ENCODE results near the gene PEAK3.

Gene PEAK3

DNA sequence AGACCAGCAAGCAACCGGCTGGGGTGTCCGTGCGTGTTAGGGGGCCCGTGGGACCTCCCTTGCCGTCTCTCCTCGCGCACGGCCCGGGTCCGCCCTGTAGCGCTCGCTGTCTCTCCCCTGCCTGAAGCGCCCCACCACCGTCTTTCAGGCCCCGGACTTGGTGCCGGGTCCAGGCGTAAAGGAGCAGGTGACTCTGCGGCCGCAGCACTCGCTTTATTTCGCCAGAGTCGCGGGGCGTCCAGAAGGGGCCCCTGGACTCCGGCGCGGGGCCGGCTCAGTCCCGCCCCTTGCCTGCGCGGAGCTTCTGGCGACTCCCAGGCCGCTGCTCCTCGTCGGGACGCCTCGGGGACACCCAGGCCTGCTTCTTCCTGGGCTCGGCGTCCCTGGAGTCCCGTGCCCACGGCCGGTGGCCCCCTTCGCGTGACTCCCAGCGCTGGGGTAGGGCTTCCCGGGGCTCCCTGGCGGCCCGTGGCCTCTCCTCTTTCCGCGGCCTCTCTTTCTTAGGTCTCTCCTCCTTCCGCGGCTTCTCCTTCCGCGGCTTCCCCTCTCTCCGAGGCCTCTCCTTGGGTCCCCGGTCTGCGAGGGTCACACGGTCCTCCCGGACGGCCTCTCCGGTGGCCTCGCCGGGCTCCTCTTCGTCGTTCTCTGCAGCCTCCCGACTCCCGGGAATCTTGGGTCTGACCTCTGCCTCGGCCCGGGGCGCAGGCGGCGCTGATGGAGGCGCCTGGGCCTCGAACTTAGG is 29.7 kb downstream of the PEAK3 start:
- no peak for DNase-seq (ENCODE audit: extremely low read depth in 1 of 2, low read depth in 1 of 2)

DNA sequence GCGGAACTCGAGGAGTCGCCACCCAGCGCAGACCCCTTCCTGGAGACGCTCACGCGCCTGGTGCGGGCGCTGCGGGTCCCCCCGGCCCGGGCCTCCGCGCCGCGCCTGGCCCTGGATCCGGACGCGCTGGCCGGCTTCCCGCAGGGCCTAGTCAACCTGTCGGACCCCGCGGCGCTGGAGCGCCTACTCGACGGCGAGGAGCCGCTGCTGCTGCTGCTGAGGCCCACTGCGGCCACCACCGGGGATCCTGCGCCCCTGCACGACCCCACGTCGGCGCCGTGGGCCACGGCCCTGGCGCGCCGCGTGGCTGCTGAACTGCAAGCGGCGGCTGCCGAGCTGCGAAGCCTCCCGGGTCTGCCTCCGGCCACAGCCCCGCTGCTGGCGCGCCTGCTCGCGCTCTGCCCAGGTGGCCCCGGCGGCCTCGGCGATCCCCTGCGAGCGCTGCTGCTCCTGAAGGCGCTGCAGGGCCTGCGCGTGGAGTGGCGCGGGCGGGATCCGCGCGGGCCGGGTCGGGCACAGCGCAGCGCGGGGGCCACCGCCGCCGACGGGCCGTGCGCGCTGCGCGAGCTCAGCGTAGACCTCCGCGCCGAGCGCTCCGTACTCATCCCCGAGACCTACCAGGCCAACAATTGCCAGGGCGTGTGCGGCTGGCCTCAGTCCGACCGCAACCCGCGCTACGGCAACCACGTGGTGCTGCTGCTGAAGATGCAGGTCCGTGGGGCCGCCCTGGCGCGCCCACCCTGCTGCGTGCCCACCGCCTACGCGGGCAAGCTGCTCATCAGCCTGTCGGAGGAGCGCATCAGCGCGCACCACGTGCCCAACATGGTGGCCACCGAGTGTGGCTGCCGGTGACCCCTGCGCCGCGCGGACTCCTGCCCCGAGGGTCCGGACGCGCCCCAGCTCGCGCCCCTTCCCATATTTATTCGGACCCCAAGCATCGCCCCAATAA is 30.6 kb downstream of the PEAK3 start:
- no peak for DNase-seq (ENCODE audit: extremely low read depth in 1 of 2, low read depth in 1 of 2)

DNA sequence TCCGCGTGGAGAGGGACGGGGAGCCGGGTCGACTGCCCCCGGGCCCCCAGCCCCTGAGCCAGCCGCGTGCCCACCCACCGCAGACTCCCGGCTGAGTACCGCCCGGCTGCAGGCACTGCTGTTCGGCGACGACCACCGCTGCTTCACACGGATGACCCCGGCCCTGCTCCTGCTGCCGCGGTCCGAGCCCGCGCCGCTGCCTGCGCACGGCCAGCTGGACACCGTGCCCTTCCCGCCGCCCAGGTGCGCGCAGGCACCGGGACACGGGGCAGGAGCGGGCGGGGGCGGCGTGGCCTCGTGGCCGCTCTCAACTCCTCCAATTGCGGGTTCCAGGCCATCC is 31.2 kb downstream of the PEAK3 start:
- DNase-seq (ENCODE audit: extremely low read depth in 1 of 2, low read depth in 1 of 2) = no peak

DNA sequence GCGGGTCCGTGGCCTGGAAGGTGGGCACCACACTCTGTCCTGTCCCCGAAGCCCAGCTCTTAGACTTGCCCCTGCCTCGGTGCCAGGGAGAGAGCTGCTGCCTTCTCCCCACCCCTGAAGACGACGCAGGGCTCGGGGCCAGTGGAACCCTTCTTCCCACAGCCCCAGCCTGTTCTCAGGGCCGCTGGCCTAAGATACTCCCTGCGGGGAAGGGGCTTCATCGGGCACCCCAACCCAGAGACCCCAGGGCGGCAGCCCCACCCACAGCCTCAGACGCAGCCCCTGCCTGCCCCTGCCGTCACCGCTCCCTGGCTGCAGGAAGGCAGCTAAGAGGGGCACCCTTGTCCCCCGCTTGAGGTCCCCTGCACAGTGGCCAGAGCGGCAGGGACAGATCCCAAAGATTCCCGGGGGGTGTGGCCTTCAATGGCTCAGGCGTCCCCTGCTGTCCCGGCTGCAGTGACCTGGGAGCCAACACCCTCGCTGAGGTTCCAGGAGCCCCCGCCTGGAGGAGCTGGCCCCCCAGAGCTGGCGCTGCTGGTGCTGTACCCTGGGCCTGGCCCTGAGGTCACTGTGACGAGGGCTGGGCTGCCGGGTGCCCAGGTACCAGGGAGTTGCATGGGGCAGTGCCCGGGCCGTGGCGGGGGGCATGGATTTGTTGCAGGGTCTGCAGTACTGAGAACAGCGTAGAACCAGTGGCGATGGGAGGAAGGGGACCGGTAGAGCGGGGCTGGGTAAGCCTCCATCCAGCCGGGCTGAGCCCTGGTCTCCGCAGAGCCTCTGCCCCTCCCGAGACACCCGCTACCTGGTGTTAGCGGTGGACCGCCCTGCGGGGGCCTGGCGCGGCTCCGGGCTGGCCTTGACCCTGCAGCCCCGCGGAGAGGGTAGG is 31.9 kb downstream of the PEAK3 start:
- no peak for DNase-seq (ENCODE audit: extremely low read depth in 1 of 2, low read depth in 1 of 2)

DNA sequence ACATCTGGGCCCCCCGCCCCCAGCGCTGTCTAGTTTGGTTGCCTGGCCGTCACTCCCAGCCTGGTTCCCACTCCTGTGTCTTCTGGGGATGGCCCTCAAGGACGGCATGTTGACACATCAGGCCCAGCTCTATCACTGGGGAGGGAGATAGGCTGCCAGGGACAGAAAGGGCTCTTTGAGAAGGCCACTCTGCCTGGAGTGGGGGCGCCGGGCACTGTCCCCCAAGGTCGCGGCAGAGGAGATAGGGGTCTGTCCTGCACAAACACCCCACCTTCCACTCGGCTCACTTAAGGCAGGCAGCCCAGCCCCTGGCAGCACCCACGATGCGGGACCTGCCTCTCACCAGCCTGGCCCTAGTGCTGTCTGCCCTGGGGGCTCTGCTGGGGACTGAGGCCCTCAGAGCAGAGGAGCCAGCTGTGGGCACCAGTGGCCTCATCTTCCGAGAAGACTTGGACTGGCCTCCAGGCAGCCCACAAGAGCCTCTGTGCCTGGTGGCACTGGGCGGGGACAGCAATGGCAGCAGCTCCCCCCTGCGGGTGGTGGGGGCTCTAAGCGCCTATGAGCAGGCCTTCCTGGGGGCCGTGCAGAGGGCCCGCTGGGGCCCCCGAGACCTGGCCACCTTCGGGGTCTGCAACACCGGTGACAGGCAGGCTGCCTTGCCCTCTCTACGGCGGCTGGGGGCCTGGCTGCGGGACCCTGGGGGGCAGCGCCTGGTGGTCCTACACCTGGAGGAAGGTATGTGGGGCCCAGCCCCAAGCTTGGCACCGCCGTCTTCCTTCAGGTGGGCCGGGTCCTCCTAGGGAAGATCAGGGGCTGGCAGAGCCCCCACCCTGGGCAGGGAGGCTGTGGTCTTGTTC is 32.7 kb downstream of the PEAK3 start, which contains the start of gene AMH:
AMH (plus strand) TSS at position 314 of the 857 bp plus-strand sequence; CDS start at position 324, 10 bp downstream.
- DNase-seq (ENCODE audit: extremely low read depth in 1 of 2, low read depth in 1 of 2) = no peak

DNA sequence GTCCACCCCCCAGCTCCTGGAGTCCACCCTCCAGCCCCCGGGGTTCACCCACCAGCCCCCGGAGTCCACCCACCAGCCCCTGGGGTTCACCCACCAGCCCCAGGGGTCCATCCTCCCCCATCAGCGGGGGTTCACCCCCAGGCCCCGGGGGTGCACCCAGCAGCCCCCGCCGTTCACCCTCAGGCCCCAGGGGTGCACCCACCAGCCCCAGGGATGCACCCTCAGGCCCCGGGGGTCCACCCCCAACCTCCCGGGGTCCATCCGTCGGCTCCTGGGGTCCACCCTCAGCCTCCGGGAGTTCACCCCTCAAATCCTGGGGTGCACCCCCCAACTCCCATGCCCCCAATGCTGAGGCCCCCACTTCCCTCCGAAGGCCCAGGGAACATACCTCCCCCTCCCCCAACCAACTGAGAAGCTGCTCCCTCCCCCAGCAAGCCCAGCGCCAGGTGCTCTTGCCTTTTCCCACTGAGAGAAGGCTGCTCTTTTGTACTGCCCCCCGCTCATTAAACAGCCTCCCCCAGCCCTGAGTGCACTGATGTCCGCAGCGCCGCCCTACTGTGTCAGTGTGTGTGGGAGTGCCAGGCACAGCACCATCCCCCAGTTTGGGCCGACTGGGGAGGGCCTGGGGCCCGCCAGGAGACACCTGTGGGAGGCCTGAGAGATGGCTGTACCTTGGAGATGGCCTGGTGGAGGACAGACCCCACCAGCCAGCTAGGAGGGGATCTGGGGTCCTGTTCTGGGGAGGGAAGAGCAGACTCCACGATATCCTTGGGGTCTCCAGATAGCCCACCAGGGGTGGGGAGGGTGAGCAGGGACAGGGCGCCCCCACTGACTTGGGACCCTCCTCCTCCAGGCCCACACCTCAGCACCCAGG is 33.6 kb downstream of the PEAK3 start:
- DNase-seq (ENCODE audit: extremely low read depth in 1 of 2, low read depth in 1 of 2) = no peak

DNA sequence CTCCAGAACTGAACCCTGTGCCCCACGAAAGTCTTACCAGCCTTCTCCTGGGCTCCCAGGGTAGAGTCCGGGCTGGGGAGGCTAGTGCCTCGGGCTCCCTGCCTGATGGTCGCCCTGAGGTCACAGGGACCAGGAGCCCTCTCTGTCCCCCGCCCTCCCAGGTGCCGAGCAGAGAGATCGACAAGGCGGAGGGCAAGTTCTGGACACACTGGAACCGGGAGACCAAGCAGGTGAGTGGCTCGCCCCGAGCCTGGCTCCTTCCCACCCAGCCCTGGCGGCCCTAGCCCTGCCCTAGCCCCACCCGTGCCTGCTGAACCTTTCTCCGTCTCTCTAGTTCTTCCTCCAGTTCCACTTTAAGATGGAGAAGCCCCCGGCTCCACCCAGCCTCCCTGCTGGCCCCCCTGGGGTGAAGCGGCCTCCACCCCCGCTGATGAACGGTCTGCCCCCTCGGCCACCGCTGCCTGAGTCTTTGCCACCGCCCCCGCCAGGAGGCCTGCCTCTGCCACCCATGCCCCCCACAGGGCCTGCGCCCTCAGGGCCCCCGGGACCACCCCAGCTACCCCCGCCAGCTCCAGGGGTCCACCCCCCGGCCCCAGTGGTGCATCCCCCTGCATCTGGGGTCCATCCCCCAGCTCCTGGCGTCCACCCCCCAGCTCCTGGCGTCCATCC is 34.4 kb downstream of the PEAK3 start:
- DNase-seq (ENCODE audit: extremely low read depth in 1 of 2, low read depth in 1 of 2) = no peak

DNA sequence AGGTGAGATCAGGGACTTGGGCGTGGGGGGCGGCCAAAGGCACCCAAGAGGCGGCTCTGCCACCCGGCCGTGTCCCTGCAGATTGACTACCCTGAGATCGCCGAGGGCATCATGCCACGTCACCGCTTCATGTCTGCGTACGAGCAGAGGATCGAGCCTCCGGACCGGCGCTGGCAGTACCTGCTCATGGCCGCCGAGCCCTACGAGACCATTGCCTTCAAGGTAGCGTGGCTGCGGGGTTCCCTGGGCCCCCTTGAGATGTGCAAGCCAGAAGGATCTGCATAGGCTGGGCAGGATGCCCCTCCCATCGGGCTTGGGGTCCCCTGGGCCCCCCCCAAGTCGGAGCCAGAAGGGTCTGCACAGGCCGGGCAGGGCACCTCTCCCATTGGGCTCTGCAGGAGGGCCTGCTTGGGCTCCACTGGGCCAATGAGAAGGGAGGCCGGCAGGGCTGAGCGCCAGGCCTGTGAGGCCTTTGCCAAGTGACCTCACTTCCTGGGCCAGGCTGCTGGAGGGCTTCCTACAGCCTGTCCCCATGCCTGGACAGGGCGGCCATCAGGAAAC is 35.1 kb downstream of the PEAK3 start:
- no peak for DNase-seq (ENCODE audit: extremely low read depth in 1 of 2, low read depth in 1 of 2)

DNA sequence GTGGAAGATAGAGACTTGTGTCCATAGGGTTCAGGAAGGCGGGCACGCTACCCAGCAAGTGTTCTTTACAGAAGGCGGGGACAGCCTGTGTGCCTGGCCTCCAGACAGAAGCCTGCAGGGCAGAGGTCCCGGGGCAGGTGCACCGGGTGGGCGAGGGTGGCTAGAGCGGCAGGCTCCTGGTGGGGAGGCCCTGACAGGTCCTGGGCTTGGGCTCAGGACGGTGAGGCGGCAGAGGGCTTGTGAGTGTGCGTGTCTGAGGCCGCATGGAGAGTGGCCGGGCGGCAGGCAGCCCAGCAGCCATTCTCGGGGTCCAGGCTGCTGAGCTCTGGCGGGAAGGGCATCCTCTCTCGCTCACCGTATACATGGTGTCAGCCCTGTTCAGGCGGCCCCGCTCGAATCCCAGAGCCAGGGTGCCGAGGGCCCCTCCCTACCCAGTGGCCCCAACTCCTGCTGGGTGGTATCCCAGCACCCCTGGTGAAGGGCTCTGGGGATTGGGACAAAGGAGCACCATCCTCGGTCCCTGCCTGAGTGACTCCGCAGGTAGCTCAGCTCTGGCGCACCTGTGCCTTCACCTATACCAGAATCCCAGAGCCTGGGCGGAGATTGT is 35.9 kb downstream of the PEAK3 start:
- DNase-seq (ENCODE audit: extremely low read depth in 1 of 2, low read depth in 1 of 2) = no peak

DNA sequence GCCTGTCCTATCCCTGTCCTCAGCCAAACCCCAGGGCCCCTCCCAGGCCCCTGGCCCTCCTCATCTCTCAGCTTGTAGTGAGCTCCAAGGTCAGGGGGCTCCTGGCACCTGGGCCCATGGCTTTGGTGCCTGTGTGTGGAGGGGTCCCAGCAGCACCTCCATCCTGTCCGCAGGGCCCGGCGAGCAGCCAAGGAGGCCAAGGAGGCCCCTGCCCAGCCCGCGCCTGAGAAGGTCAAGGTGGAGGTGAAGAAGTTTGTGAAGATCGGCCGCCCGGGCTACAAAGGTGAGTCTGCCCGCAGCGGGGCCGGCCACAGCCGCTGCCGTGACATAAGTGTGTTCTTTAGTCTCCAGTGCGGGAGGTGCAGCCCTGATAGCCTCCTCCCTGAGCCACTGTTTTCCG is 36.7 kb downstream of the PEAK3 start:
- no peak for DNase-seq (ENCODE audit: extremely low read depth in 1 of 2, low read depth in 1 of 2)

DNA sequence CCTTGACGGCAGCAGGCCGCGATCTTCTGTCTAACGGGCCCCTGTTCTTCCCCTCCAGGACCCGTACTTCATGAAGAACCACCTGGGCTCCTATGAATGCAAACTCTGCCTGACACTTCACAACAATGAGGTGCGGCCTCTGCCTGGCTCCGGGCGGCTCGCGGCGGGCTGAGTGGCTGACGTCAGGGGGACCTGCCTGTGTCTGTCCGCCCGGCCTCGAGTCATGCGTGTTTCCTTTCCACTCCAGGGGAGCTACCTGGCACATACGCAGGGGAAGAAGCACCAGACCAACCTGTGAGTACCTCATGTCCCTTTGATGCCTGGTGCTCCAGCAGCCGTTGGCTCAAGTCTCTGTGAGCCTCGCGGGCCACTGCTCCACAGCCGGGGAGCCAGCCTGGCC is 37.5 kb downstream of the PEAK3 start:
- DNase-seq (ENCODE audit: extremely low read depth in 1 of 2, low read depth in 1 of 2) = no peak

DNA sequence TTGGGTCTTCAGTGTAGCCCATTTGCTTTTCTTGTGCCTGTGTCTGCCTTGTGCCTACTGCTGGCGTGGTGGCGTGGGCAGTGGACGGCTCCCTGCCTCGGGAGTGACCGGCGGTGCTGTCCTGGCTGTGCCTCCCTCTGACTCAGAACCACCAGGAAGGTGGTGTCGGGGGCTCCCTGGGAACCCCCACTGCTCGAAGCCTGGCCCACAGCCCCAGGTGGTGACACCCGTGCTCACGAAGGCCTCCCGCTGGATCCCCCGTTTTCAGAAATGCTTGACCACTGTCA is 37.9 kb downstream of the PEAK3 start:
- no peak for DNase-seq (ENCODE audit: extremely low read depth in 1 of 2, low read depth in 1 of 2)

DNA sequence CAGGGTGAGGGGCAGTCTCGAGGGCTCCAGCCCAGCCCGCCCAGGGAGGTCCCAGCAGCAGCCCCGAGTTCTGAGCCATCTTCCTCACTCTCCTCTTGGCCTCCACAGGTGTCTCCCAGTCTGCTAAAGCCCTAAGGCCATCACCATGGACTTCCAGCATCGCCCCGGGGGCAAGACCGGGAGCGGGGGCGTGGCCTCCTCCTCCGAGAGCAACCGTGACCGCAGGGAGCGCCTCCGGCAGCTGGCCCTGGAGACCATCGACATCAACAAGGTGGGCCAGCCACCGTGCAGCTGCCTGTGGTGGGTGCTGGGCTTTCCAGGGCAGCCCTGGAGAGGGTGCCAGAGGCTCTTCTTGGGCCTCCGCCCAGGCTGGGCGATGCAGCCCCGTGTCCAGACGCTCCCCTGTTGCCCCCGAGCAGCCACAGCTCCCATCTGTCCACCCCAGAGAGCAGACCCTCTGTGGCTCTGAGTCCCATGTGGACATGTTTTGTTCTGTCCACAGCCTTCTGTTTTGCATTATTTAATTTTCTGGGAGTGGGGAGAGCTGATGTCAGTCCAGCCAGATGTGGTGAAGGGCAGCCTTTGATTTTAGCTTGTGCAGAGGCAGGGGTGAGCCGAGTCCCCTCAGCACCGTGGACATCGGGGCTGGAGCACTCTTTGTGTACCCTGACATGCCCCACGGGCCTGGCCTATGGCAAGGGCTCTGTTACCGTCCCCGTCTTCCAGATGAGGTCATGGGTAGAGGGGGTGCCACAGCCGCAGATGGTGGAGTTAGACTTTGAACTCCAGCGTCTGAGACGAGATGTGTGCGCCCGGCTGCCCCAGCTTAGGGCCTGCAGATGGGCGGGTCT is 38.5 kb downstream of the PEAK3 start:
- DNase-seq (ENCODE audit: extremely low read depth in 1 of 2, low read depth in 1 of 2) = no peak

DNA sequence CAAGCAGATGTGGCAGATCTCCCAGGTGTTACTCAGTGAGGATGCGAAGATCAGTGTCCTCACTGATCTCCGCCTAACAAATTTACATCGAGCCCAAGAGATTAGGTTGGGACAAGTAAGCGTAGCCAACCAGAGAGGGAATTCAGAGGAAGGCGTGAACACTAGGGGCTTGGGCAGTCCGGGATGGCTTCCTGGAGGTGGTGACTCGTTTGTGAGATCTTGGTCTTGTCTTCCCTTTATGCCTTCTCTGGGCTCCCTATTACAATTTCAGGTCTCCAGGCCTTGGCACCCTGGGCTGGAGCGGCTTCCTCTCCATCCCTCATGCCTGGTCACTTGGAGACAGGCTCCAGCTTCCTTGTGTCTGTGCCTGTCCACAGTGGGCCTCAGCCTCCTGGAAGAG is 39.2 kb downstream of the PEAK3 start:
- DNase-seq (ENCODE audit: extremely low read depth in 1 of 2, low read depth in 1 of 2) = no peak

DNA sequence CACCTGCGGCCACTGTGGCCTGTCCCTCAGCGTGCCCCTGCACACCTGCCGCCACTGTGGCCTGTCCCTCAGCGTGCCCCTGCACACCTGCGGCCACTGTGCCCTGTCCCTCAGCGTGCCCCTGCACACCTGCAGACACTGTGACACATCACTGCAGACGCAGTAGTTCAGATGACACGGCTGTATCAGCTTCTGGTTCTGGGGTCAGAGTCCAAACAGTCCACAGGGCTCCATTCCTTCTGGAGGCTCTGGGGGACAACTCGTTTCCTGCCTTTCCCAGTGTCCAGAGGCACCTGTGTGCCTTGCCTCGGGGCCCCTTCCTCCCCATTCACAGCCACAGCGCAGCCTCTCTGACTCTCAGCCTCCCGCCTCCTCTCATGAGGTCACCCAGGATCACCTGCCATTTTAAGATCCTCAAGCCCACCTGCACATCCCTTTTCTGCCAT is 39.9 kb downstream of the PEAK3 start:
- DNase-seq (ENCODE audit: extremely low read depth in 1 of 2, low read depth in 1 of 2) = no peak

DNA sequence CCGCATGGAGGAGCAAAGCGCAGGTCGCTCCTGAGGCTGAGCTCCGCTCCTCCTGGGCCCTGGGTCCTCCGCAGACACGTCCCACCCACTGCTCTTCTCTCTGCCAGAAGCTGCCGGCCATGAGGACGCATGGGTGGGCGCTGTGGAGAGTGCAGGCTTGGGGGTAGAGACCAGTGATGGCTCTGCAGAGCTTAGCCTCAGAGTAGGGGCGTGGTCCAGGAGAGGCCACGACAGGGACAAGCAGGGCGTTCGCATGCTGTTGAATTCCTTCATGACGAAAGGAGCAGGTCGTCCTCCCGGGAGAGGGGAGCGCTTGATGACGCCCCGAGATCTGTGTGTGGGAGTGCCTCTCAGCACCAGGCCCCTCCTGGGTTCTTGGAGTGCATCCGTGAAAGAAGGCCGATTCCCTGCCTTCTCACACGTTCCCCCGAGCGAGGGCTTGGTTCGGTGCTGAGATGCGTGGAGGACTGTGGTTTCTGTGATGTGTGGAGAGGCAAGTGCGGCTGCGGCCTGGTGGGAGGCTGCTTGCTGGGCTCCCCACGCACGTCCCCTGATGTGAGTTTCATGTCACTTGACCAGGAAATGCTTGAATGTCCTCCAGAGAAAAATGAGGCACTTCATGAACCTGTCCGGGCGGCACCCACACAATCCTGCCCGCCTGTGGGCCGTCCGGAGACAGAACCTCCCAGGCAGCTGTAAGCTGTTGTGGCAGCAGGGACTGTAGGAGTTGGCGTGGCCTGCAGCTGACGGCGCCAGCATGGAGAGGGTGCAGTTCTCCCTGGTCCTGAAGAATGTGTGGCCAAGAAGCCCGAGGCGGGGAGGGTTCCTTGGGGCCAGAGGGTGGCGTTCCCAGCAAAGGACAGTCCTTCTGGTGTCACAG is 40.9 kb downstream of the PEAK3 start:
- no peak for DNase-seq (ENCODE audit: extremely low read depth in 1 of 2, low read depth in 1 of 2)
